Measurements from ENCODE around the gene DCAF7.

GRCh38 chr17:63526861-63527260, 23.4 kb upstream of the DCAF7 start:
- TF ChIP-seq ZNF274 (IDR thresholded peaks at IDR 0.05; ENCODE audit: low read depth, low read length): no peak
- no peak for TF ChIP-seq SUZ12 (IDR thresholded peaks at IDR 0.05; ENCODE audit: extremely low read depth, insufficient read depth, insufficient read length)

Measured in NT2/D1 (cell line).